IMR-90 (cell line): ENCODE data around the gene NSMCE3. TPM values are rescaled to one million over a fixed set of nuclear protein-coding genes. Genes with fewer than 3 reads are reported as not detected.

Experiments used
- ATAC-seq: fragments of 200-7000 bp; cut with Tn5 transposase; 2 replicates; pipeline ENCODE4 v1.9.1; 2020; ENCODE audit warnings: low read depth, mild to moderate bottlenecking, moderate library complexity
- BruUV-seq: library from RNA; stranded (reverse); fragments of 400-500 nt; replicated peaks from 2 replicates; lab custom pipeline; 2021; lab: Mats Ljungman, UMichigan
- CTCF ChIA-PET: fragments of 300-600 bp; formaldehyde crosslinking; extraction: SDS; loops from one replicate; lab custom pipeline; 2021; ENCODE audit warnings: antibody characterized with exemption; lab: Yijun Ruan, JAX
- POLR2A ChIA-PET: fragments of 300-600 bp; sonication (Branson Sonifier 250); formaldehyde crosslinking; loops from one replicate; lab custom pipeline; 2022; ENCODE audit warnings: antibody characterized with exemption; ENCODE audit not compliant: unreplicated experiment; lab: Charles Lee
- DNase-seq: peaks from one replicate; pipeline ENCODE4 v3.0.0; 2013
- H2AFZ ChIP-seq: replicated peaks from 2 replicates; pipeline ENCODE3; 2013; ENCODE audit warnings: low read length, mild to moderate bottlenecking; ENCODE audit not compliant: poor library complexity
- H2AK5ac ChIP-seq: 2 replicates; pipeline ENCODE4 v1.6.1; 2013; ENCODE audit warnings: low read depth, low read length, inconsistent platforms
- H2AK9ac ChIP-seq: replicated peaks from 2 replicates; pipeline ENCODE3; 2013; ENCODE audit warnings: mild to moderate bottlenecking, low read depth, low read length, moderate library complexity; ENCODE audit not compliant: poor library complexity
- H2BK120ac ChIP-seq: 2 replicates; pipeline ENCODE4 v1.6.1; 2013; ENCODE audit warnings: low read depth, low read length, inconsistent platforms
- H2BK15ac ChIP-seq: 3 replicates; pipeline ENCODE4 v1.6.1; 2013; ENCODE audit warnings: low read depth, low read length, inconsistent platforms
- H2BK20ac ChIP-seq: 2 replicates; pipeline ENCODE4 v1.6.1; 2013; ENCODE audit warnings: low read depth, mild to moderate bottlenecking, inconsistent platforms, low read length, moderate library complexity
- H2BK5ac ChIP-seq: 2 replicates; pipeline ENCODE4 v1.6.1; 2013; ENCODE audit warnings: mild to moderate bottlenecking, low read depth, low read length, inconsistent platforms; ENCODE audit not compliant: poor library complexity, severe bottlenecking
- H3K14ac ChIP-seq: replicated peaks from 2 replicates; pipeline ENCODE4 v1.6.1; 2013; ENCODE audit warnings: low read depth, low read length, inconsistent platforms
- H3K18ac ChIP-seq: 2 replicates; pipeline ENCODE4 v1.6.1; 2013; ENCODE audit warnings: low read depth, low read length, control low read depth
- H3K23ac ChIP-seq: 2 replicates; pipeline ENCODE4 v1.6.1; 2013; ENCODE audit warnings: low read depth, low read length, inconsistent platforms
- H3K27ac ChIP-seq: 2 replicates; pipeline ENCODE4 v1.5.1; 2013; ENCODE audit warnings: mild to moderate bottlenecking, control low read depth, low read length; ENCODE audit not compliant: insufficient read depth
- H3K27me3 ChIP-seq: 2 replicates; pipeline ENCODE4 v1.6.1; 2013; ENCODE audit warnings: low read length; ENCODE audit not compliant: control insufficient read depth, insufficient read depth
- H3K36me3 ChIP-seq: 2 replicates; pipeline ENCODE4 v1.6.1; 2013; ENCODE audit warnings: low read length, mixed read lengths; ENCODE audit not compliant: control insufficient read depth, insufficient read depth
- H3K4ac ChIP-seq: 2 replicates; pipeline ENCODE4 v1.6.1; 2013; ENCODE audit warnings: low read depth, low read length, inconsistent platforms
- H3K4me1 ChIP-seq: 2 replicates; pipeline ENCODE4 v1.6.1; 2013; ENCODE audit warnings: low read length, mixed read lengths; ENCODE audit not compliant: control insufficient read depth, insufficient read depth
- H3K4me2 ChIP-seq: 2 replicates; pipeline ENCODE4 v1.6.1; 2013; ENCODE audit warnings: low read depth, mild to moderate bottlenecking, control low read depth, low read length, moderate library complexity
- H3K4me3 ChIP-seq: 2 replicates; pipeline ENCODE4 v1.5.1; 2013; ENCODE audit warnings: low read depth, mild to moderate bottlenecking, control low read depth, low read length, moderate library complexity; ENCODE audit not compliant: insufficient read depth
- H3K56ac ChIP-seq: 2 replicates; pipeline ENCODE4 v1.6.1; 2013; ENCODE audit warnings: low read length, inconsistent platforms; ENCODE audit not compliant: insufficient read depth; ENCODE audit errors: extremely low read depth
- H3K79me1 ChIP-seq, 2 experiments: 2 replicates each; pipeline ENCODE4 v1.6.1; 2013; ENCODE audit warnings: low read length in 2 of 2, inconsistent platforms in 1 of 2, low read depth in 1 of 2
- H3K9ac ChIP-seq: 2 replicates; pipeline ENCODE4 v1.6.1; 2013; ENCODE audit warnings: low read depth, low read length, control low read depth
- H3K9me1 ChIP-seq: 2 replicates; pipeline ENCODE4 v1.6.1; 2013; ENCODE audit warnings: low read length, inconsistent platforms; ENCODE audit not compliant: insufficient read depth
- H3K9me3 ChIP-seq: 2 replicates; pipeline ENCODE4 v1.6.1; 2013; ENCODE audit warnings: low read length; ENCODE audit not compliant: control insufficient read depth, insufficient read depth
- H4K20me1 ChIP-seq: 2 replicates; pipeline ENCODE4 v1.6.1; 2013; ENCODE audit warnings: low read length, inconsistent platforms; ENCODE audit not compliant: insufficient read depth
- H4K5ac ChIP-seq: 2 replicates; pipeline ENCODE4 v1.6.1; 2013; ENCODE audit warnings: mild to moderate bottlenecking, low read depth, low read length, control low read depth
- H4K8ac ChIP-seq, 2 experiments: 2 replicates each; pipeline ENCODE4 v1.6.1; 2013; ENCODE audit warnings: low read depth in 2 of 2, low read length in 2 of 2, control low read depth in 1 of 2, inconsistent platforms in 1 of 2
- H4K91ac ChIP-seq: 2 replicates; pipeline ENCODE4 v1.6.1; 2013; ENCODE audit warnings: low read depth, low read length, inconsistent platforms; ENCODE audit not compliant: insufficient read depth
- BHLHE40 ChIP-seq: fragments of 150-350 bp; IDR thresholded peaks from 2 replicates; pipeline ENCODE4 v1.6.1; 2016; ENCODE audit warnings: mild to moderate bottlenecking, low read depth, low read length
- CHD1 ChIP-seq: IDR thresholded peaks from 2 replicates; pipeline ENCODE4 v1.6.1; 2012; ENCODE audit warnings: low read depth, low read length, improper control_type of control experiment
- FOS ChIP-seq: fragments of 150-350 bp; IDR thresholded peaks from 2 replicates; pipeline ENCODE4 v1.6.1; 2016; ENCODE audit warnings: low read depth, low read length
- POLR2A ChIP-seq: IDR thresholded peaks from 2 replicates; pipeline ENCODE4 v1.6.1; 2012; ENCODE audit warnings: mild to moderate bottlenecking, low read depth, low read length
- RFX5 ChIP-seq: IDR thresholded peaks from 2 replicates; pipeline ENCODE4 v1.8.0; 2012; ENCODE audit warnings: low read depth, mild to moderate bottlenecking, low read length, moderate library complexity
- SMC3 ChIP-seq: fragments of 150-350 bp; IDR thresholded peaks from 2 replicates; pipeline ENCODE4 v1.6.1; 2016; ENCODE audit warnings: low read depth, mild to moderate bottlenecking, antibody characterized with exemption, low read length, moderate library complexity
- WGBS, 2 experiments: methylation state at CpG; one replicate each; pipeline versions ENCODE4 v1.1.5 to v1.1.7; 2013; ENCODE audit warnings: missing lambda C conversion rate in 2 of 2; ENCODE audit not compliant: insufficient read length in 1 of 2; ENCODE audit errors: extremely low coverage in 2 of 2; 5-methylcytosine and 5-hydroxymethylcytosine counted together
- dilution Hi-C: fragments of 300-500 bp; cut with HindIII; formaldehyde crosslinking; loops from one replicate; pipeline ENCODE4 v1.14.3; 2018; ENCODE audit warnings: low sequenced_read_pairs; ENCODE audit not compliant: unreplicated experiment
- in situ Hi-C: fragments of 300-500 bp; cut with MboI; formaldehyde crosslinking; loops from 3 replicates; pipeline ENCODE4 v1.14.3; 2019; ENCODE audit warnings: low sequenced_read_pairs, inconsistent platforms, mixed read lengths
- intact Hi-C: fragments of 100-400 bp; cut with micrococcal nuclease; formaldehyde crosslinking; loops from 2 replicates; pipeline ENCODE4 v1.10.0; 2022
- polyA plus RNA-seq, 3 experiments: library from polyadenylated mRNA; depleted of rRNA; stranded (reverse); fragments of >200 nt; gene quantifications; 2 replicates each; pipeline ENCODE4 v1.2.3, GENCODE V29; 2012; ENCODE audit warnings: low replicate concordance in 1 of 3
- total RNA-seq: library from RNA; depleted of rRNA; stranded (reverse); fragments of >200 nt; gene quantifications from 2 replicates; pipeline ENCODE4 v1.2.3, GENCODE V29; 2012
- TF ChIP-seq, protein P1 (sequence below): fragments of 150-350 bp; IDR thresholded peaks from 2 replicates; pipeline ENCODE4 v1.6.1; 2017; ENCODE audit warnings: mild to moderate bottlenecking, antibody characterized with exemption, low read length, low read depth
- TF ChIP-seq, protein P2 (sequence below): conservative IDR thresholded peaks from 2 replicates; pipeline ENCODE4 v1.5.1; 2012; ENCODE audit warnings: mild to moderate bottlenecking, low read depth, low read length, improper control_type of control experiment

The NSMCE3 gene
- total and polyA plus RNA-seq, 2 of the 4 experiments (the other 2 are of a cell fraction) = 5.1 to 6.3 TPM

DNA sequence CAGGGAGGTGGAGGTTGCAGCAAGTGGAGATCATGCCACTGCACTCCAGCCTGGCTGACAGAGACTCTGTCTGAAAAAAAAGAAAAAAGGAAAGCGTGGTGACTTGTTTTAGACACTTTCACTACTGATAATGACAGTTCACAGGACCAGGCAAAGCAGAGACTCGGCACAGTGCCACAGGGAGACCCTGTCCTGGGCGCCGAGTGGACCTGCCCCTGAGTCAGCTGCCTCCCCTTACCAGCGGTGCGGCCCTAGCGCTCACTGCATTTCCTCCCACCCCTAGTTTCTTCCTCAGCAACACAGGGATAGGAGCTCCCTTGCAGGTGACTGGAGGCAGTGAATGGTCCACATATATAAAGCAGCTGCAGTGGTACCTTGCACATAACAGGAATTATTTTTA lies 38.7 kb upstream of the NSMCE3 start:
- Histone ChIP-seq H2AK5ac (no peak overlapping the region), H3K27me3 (peaks cover 7% of the 10 kb centered on the region), H4K8ac (no peak overlapping the region), H3K4ac (no peak overlapping the region), H2BK15ac (no peak overlapping the region), H4K5ac (no peak overlapping the region), H3K27ac (no peak overlapping the region), H3K79me1 (no peaks in the 10 kb centered on the region), H3K4me2 (no peak overlapping the region), H2AFZ (no peak overlapping the region), H3K14ac (no peak overlapping the region), H3K56ac (no peak overlapping the region), H3K23ac (no peak overlapping the region), H4K20me1 (no peaks in the 10 kb centered on the region), H2BK120ac (no peak overlapping the region), H2BK5ac (no peak overlapping the region), H2BK20ac (no peak overlapping the region), H3K4me1 (no peaks in the 10 kb centered on the region), H3K36me3 (no peaks in the 10 kb centered on the region), H3K9ac (no peak overlapping the region), H3K9me3 (no peaks in the 10 kb centered on the region), H3K4me3 (no peak overlapping the region), H3K18ac (no peak overlapping the region), H4K91ac (no peak overlapping the region), H3K9me1 (no peaks in the 10 kb centered on the region), H2AK9ac (no peak overlapping the region)
- no CpG with 5 or more reads among the region's 7 CpGs for WGBS, 2 experiments
- CTCF ChIA-PET = no interaction called here
- intact Hi-C loops = no loop called here
- no TSS peak for BruUV-seq
- ATAC-seq = no peak
- POLR2A ChIA-PET = no interaction called here
- in situ Hi-C loops = no loop called here
- DNase-seq = no peak
- TF ChIP-seq BHLHE40 (no peak), POLR2A (no peak), CHD1 (no peak), SMC3 (no peak), FOS (no peak), RFX5 (no peak)
- TF ChIP-seq, protein P1, sequence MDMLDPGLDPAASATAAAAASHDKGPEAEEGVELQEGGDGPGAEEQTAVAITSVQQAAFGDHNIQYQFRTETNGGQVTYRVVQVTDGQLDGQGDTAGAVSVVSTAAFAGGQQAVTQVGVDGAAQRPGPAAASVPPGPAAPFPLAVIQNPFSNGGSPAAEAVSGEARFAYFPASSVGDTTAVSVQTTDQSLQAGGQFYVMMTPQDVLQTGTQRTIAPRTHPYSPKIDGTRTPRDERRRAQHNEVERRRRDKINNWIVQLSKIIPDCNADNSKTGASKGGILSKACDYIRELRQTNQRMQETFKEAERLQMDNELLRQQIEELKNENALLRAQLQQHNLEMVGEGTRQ = no peak
- TF ChIP-seq, protein P2, sequence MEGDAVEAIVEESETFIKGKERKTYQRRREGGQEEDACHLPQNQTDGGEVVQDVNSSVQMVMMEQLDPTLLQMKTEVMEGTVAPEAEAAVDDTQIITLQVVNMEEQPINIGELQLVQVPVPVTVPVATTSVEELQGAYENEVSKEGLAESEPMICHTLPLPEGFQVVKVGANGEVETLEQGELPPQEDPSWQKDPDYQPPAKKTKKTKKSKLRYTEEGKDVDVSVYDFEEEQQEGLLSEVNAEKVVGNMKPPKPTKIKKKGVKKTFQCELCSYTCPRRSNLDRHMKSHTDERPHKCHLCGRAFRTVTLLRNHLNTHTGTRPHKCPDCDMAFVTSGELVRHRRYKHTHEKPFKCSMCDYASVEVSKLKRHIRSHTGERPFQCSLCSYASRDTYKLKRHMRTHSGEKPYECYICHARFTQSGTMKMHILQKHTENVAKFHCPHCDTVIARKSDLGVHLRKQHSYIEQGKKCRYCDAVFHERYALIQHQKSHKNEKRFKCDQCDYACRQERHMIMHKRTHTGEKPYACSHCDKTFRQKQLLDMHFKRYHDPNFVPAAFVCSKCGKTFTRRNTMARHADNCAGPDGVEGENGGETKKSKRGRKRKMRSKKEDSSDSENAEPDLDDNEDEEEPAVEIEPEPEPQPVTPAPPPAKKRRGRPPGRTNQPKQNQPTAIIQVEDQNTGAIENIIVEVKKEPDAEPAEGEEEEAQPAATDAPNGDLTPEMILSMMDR = no peak
- dilution Hi-C loops = no loop called here
